Panc1 (cell line): Measurements from ENCODE around the gene CUTA. TPM values are rescaled to one million over a fixed set of nuclear protein-coding genes. Genes with fewer than 3 reads are reported as not detected.

ENCODE experiments used
- ATAC-seq: fragments of 200-7000 bp; cut with Tn5 transposase; 2 replicates; pipeline ENCODE4 v1.9.1; 2020; ENCODE audit warnings: mild to moderate bottlenecking, moderate library complexity
- BruUV-seq: library from RNA; stranded (reverse); fragments of 400-500 nt; replicated peaks from 2 replicates; lab custom pipeline; 2021; lab: Mats Ljungman, UMichigan
- CTCF ChIA-PET: fragments of 300-600 bp; sonication (Branson Sonifier 250); formaldehyde crosslinking; loops from one replicate; lab custom pipeline; 2022; ENCODE audit warnings: antibody characterized with exemption; lab: Charles Lee
- POLR2A ChIA-PET: fragments of 300-600 bp; sonication (Branson Sonifier 250); formaldehyde crosslinking; loops from one replicate; lab custom pipeline; 2022; ENCODE audit warnings: antibody characterized with exemption; lab: Charles Lee
- DNase-seq: peaks from one replicate; pipeline ENCODE4 v3.0.0-alpha.2; 2010; ENCODE audit warnings: low read depth, low spot score
- H3K27ac ChIP-seq: 2 replicates; pipeline ENCODE4 v1.5.1; 2011; ENCODE audit warnings: mild to moderate bottlenecking, low read length, inconsistent platforms
- H3K27me3 ChIP-seq: fragments of 200-500 bp; sonication (Bioruptor generic); 2 replicates; pipeline ENCODE4 v1.6.0; 2014; ENCODE audit warnings: low read length, inconsistent platforms; ENCODE audit not compliant: control insufficient read depth, insufficient read depth
- H3K36me3 ChIP-seq: fragments of 200-500 bp; sonication (Bioruptor generic); 2 replicates; pipeline ENCODE4 v1.5.1; 2014; ENCODE audit warnings: inconsistent platforms, mild to moderate bottlenecking, low read length, moderate library complexity; ENCODE audit not compliant: control insufficient read depth, insufficient read depth
- H3K4me1 ChIP-seq: 2 replicates; pipeline ENCODE4 v1.5.1; 2011; ENCODE audit warnings: inconsistent platforms, mild to moderate bottlenecking, low read length, moderate library complexity; ENCODE audit not compliant: control insufficient read depth, insufficient read depth
- H3K4me3 ChIP-seq, 2 experiments: 2 replicates each; pipeline ENCODE4 v1.5.1; 2011 to 2012; ENCODE audit warnings: low read depth in 2 of 2, low read length in 2 of 2, mild to moderate bottlenecking in 2 of 2, inconsistent platforms in 1 of 2, moderate library complexity in 1 of 2
- H3K9me3 ChIP-seq: fragments of 200-500 bp; sonication (Bioruptor generic); 2 replicates; pipeline ENCODE4 v1.5.1; 2014; ENCODE audit warnings: low read depth, mild to moderate bottlenecking, inconsistent platforms, low read length, moderate library complexity; ENCODE audit not compliant: control insufficient read depth, insufficient read depth
- POLR2AphosphoS5 ChIP-seq: IDR thresholded peaks from 2 replicates; pipeline ENCODE4 v1.6.1; 2012; ENCODE audit warnings: mild to moderate bottlenecking, low read depth, low read length, moderate library complexity
- SIN3A ChIP-seq: IDR thresholded peaks from 2 replicates; pipeline ENCODE4 v1.6.1; 2012; ENCODE audit warnings: low read depth, mild to moderate bottlenecking, low read length, moderate library complexity, borderline replicate concordance; ENCODE audit not compliant: insufficient read depth
- TCF7L2 ChIP-seq: IDR thresholded peaks from 2 replicates; pipeline ENCODE4 v1.6.1; 2011; ENCODE audit warnings: mild to moderate bottlenecking, low read depth, low read length, inconsistent platforms
- in situ Hi-C: cut with HindIII; loops from 2 replicates; pipeline ENCODE4 v1.10.0; 2016; ENCODE audit warnings: low sequenced_read_pairs, low pct_unique_long_range_greater_than_20kb
- intact Hi-C: fragments of 100-400 bp; cut with micrococcal nuclease; formaldehyde crosslinking; loops from one replicate; pipeline ENCODE4 v1.10.0; 2022; ENCODE audit not compliant: unreplicated experiment
- total RNA-seq: library from RNA; stranded (reverse); gene quantifications from one replicate; pipeline ENCODE4 v1.2.1, GENCODE V29; 2021; ENCODE audit not compliant: unreplicated experiment
- TF ChIP-seq, protein P1 (sequence below), 2 experiments: IDR thresholded peaks; 2 replicates each; pipeline ENCODE4 v1.6.1; 2011 to 2012; ENCODE audit warnings: low read depth in 2 of 2, control low read depth in 1 of 2, low read length in 1 of 2, mild to moderate bottlenecking in 1 of 2, moderate library complexity in 1 of 2; ENCODE audit not compliant: insufficient read depth in 1 of 2
- TF ChIP-seq, protein P2 (sequence below): fragments of 450-650 bp; IDR thresholded peaks from 2 replicates; pipeline ENCODE4 v1.5.1; 2017; ENCODE audit warnings: mild to moderate bottlenecking

The CUTA gene
- total RNA-seq, 1 experiment from 2014 or later = 338 TPM

DNA sequence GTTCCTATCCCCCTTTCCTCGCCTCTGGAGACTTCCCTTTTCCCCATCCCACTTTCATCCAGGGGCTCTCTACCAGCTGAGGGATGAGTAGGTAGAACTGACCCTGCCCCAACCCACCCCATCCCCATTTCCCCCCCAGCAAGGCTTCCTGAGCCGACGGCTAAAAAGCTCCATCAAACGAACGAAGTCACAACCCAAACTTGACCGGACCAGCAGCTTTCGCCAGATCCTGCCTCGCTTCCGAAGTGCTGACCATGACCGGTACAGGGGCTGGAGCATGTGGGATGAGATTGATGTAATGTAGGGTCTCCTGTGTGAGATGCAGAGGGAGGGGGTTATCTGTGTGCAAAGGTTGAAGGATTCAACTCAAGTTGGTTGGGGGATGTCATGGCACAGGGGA, 14.6 kb upstream of the CUTA start:
- CTCF ChIA-PET = no interaction called here
- Histone ChIP-seq H3K36me3 (peaks cover 5% of the 10 kb centered on the region; the same call in 1 of the 2 replicates), H3K27ac (no peak overlapping the region), H3K4me3 (no peak overlapping the region), H3K27me3 (no peaks in the 10 kb centered on the region), H3K4me1 (peaks cover 28% of the 10 kb centered on the region), H3K9me3 (no peaks in the 10 kb centered on the region)
- TF ChIP-seq POLR2AphosphoS5 (no peak), TCF7L2 (no peak), SIN3A (no peak)
- TF ChIP-seq, protein P1, sequence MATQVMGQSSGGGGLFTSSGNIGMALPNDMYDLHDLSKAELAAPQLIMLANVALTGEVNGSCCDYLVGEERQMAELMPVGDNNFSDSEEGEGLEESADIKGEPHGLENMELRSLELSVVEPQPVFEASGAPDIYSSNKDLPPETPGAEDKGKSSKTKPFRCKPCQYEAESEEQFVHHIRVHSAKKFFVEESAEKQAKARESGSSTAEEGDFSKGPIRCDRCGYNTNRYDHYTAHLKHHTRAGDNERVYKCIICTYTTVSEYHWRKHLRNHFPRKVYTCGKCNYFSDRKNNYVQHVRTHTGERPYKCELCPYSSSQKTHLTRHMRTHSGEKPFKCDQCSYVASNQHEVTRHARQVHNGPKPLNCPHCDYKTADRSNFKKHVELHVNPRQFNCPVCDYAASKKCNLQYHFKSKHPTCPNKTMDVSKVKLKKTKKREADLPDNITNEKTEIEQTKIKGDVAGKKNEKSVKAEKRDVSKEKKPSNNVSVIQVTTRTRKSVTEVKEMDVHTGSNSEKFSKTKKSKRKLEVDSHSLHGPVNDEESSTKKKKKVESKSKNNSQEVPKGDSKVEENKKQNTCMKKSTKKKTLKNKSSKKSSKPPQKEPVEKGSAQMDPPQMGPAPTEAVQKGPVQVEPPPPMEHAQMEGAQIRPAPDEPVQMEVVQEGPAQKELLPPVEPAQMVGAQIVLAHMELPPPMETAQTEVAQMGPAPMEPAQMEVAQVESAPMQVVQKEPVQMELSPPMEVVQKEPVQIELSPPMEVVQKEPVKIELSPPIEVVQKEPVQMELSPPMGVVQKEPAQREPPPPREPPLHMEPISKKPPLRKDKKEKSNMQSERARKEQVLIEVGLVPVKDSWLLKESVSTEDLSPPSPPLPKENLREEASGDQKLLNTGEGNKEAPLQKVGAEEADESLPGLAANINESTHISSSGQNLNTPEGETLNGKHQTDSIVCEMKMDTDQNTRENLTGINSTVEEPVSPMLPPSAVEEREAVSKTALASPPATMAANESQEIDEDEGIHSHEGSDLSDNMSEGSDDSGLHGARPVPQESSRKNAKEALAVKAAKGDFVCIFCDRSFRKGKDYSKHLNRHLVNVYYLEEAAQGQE (IDR thresholded peaks at IDR 0.05; ENCODE audit: insufficient read depth in 1 of 2, low read depth in 2 of 2, low read length in 1 of 2) = no peak
- TF ChIP-seq, protein P2, sequence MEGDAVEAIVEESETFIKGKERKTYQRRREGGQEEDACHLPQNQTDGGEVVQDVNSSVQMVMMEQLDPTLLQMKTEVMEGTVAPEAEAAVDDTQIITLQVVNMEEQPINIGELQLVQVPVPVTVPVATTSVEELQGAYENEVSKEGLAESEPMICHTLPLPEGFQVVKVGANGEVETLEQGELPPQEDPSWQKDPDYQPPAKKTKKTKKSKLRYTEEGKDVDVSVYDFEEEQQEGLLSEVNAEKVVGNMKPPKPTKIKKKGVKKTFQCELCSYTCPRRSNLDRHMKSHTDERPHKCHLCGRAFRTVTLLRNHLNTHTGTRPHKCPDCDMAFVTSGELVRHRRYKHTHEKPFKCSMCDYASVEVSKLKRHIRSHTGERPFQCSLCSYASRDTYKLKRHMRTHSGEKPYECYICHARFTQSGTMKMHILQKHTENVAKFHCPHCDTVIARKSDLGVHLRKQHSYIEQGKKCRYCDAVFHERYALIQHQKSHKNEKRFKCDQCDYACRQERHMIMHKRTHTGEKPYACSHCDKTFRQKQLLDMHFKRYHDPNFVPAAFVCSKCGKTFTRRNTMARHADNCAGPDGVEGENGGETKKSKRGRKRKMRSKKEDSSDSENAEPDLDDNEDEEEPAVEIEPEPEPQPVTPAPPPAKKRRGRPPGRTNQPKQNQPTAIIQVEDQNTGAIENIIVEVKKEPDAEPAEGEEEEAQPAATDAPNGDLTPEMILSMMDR = no peak
- ATAC-seq (no peak), DNase-seq (no peak)
- POLR2A ChIA-PET = no interaction called here
- in situ Hi-C loops (no loop called here), intact Hi-C loops (no loop called here)
- no TSS peak for BruUV-seq

DNA sequence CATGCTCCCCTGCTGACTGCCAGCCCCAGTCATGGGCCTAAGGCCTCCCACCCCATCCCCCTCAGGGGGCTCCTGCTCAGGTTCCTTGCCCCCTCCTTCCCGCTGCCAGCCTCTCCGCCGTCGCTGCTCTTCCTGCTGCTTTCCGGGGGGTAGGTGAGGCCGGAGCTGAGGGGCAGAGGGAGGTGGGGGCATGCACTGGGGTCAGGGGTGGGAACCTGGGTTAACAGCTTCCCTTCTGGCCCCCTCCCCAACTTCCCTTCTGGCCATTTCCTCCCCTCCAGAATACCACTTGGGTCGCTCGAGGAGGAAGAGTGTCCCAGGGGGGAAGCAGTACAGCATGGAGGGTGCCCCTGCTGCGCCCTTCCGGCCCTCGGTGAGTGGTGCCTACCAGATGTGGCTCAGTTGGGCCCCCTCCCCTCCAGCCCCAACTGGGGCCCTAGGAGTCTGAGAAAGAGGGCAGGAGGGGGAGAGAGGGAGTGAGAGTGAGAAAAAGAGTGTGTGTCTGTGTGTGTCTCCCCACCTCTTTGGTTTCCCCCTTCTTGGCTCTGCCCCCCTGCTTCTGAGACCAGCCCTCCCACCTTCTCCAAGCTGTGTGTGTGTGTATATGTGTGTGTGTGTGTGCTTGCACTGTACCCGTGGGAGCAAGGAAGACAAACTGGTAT, 14.1 kb upstream of the CUTA start:
- Histone ChIP-seq H3K4me3 (no peak overlapping the region), H3K4me1 (peaks cover 32% of the 10 kb centered on the region), H3K9me3 (no peaks in the 10 kb centered on the region), H3K36me3 (peaks cover 5% of the 10 kb centered on the region; the same call in 1 of the 2 replicates), H3K27me3 (no peaks in the 10 kb centered on the region), H3K27ac (no peak overlapping the region)
- ATAC-seq = no peak
- no TSS peak for BruUV-seq
- CTCF ChIA-PET = no interaction called here
- intact Hi-C loops = no loop called here
- no peak for DNase-seq
- in situ Hi-C loops = no loop called here
- TF ChIP-seq, protein P2 = no peak
- TF ChIP-seq, protein P1 (IDR thresholded peaks at IDR 0.05; ENCODE audit: insufficient read depth in 1 of 2, low read depth in 2 of 2, low read length in 1 of 2) = no peak
- POLR2A ChIA-PET = no interaction called here
